Body of pancreas (tissue), 4 donors: ENCODE results near the gene GLI3. TPM values are rescaled to one million over a fixed set of nuclear protein-coding genes. Genes with fewer than 3 reads are reported as not detected.
A peak's percentile ranks its signal among the peaks of the same experiment; 100 is the strongest.

Experiments used
- ATAC-seq: fragments of 150-250 bp; one replicate; pipeline ENCODE4 v1.9.1; 2016
- DNase-seq, 4 donors: peaks; one replicate each; pipeline ENCODE4 v3.0.0-alpha.2; 2019
- H3K27ac ChIP-seq, 4 donors: fragments of 200-600 bp; sonication (generic); 1 replicate in 3 of 4; 2 replicates in 1 of 4; pipeline versions ENCODE4 v1.5.1 to v1.6.1; 2016 to 2019; ENCODE audit warnings: mild to moderate bottlenecking in 1 of 4, mixed read lengths in 1 of 4, moderate library complexity in 1 of 4
- H3K27me3 ChIP-seq, 2 donors: fragments of 200-600 bp; sonication (generic); one replicate each; pipeline ENCODE4 v1.6.0; 2016; ENCODE audit warnings: mild to moderate bottlenecking in 1 of 2
- H3K36me3 ChIP-seq, 2 donors: fragments of 200-600 bp; sonication (generic); replicated peaks in 1 of 2; 2 replicates each; pipeline ENCODE4 v1.5.1; 2016; ENCODE audit warnings: low read depth in 2 of 2; ENCODE audit not compliant: insufficient read depth in 1 of 2
- H3K4me1 ChIP-seq: fragments of 200-600 bp; sonication (generic); one replicate; pipeline ENCODE4 v1.6.0; 2016
- H3K4me3 ChIP-seq, 2 donors: fragments of 200-600 bp; sonication (generic); 1 replicate in 1 of 2; 2 replicates in 1 of 2; pipeline ENCODE4 v1.5.1; 2016 to 2019
- H3K9me3 ChIP-seq, 3 donors: fragments of 200-600 bp; sonication (generic); 1 replicate in 2 of 3; 2 replicates in 1 of 3; pipeline ENCODE4 v1.5.1; 2016
- CTCF ChIP-seq, 7 experiments: fragments of 450-650 bp in 4 of 7; fragments of 200-600 bp in 3 of 7; sonication (generic) in 3 of 7; IDR thresholded peaks; one replicate each; pipeline ENCODE4 v1.5.1; 2016 to 2019; ENCODE audit warnings: antibody characterized with exemption in 7 of 7
- POLR2A ChIP-seq, 3 donors: fragments of 450-650 bp; IDR thresholded peaks; one replicate each; pipeline ENCODE4 v1.6.1; 2016; ENCODE audit warnings: antibody characterized with exemption in 3 of 3, mild to moderate bottlenecking in 2 of 3
- WGBS, 2 donors: methylation state at CpG; one replicate each; pipeline ENCODE4 v1.1.5; 2017; 5-methylcytosine and 5-hydroxymethylcytosine counted together
- intact Hi-C: fragments of 100-400 bp; cut with DNase I; formaldehyde crosslinking; loops from one replicate; pipeline ENCODE4 v1.15.1; 2023
- total RNA-seq, 2 donors: library from RNA; depleted of rRNA; stranded (reverse); fragments of >200 nt; gene quantifications; one replicate each; pipeline ENCODE4 v1.1.0, GENCODE V29; 2016

Gene GLI3
- total RNA-seq, 2 donors from 2014 or later, result 1.0 to 2.0 TPM

- H3K4me1 ChIP-seq, result no peaks in the 10 kb centered on the region
- intact Hi-C loops, result no loop called here
- no peak overlapping the region for H3K27ac ChIP-seq
- DNase-seq (no peak), ATAC-seq (no peak)
- no peak for TF ChIP-seq CTCF (IDR thresholded peaks at IDR 0.05)
- TF ChIP-seq POLR2A (IDR thresholded peaks at IDR 0.05), result no peak
- 67 to 75% methylated on average over 5 of the region's 5 CpGs for WGBS, 2 donors
- H3K36me3 ChIP-seq, result no peaks in the 10 kb centered on the region
- no peaks in the 10 kb centered on the region for H3K9me3 ChIP-seq
- no peak overlapping the region for H3K4me3 ChIP-seq
- H3K27me3 ChIP-seq, result no peaks in the 10 kb centered on the region
Measured at GRCh38 chr7:42274053-42274452, 37.0 kb upstream of the GLI3 start.

GRCh38 chr7:42272793-42273665 lies 36.0 kb upstream of the GLI3 start:
- Histone ChIP-seq H3K36me3 (no peaks in the 10 kb centered on the region), H3K27ac (no peak overlapping the region), H3K9me3 (no peaks in the 10 kb centered on the region), H3K27me3 (no peaks in the 10 kb centered on the region), H3K4me3 (no peak overlapping the region), H3K4me1 (no peaks in the 10 kb centered on the region)
- DNase-seq (no peak), ATAC-seq (no peak)
- intact Hi-C loops, result no loop called here
- WGBS, 2 donors, result 34 to 41% methylated on average over 3 of the region's 3 CpGs
- TF ChIP-seq CTCF (IDR thresholded peaks at IDR 0.05), result no peak
- no peak for TF ChIP-seq POLR2A (IDR thresholded peaks at IDR 0.05)

GRCh38 chr7:42269161-42269560 lies 32.2 kb upstream of the GLI3 start:
- no peak for ATAC-seq
- intact Hi-C loops, result no loop called here
- WGBS, 2 donors, result 68 to 73% methylated on average over 4 of the region's 4 CpGs
- no peak for DNase-seq
- Histone ChIP-seq H3K9me3 (no peaks in the 10 kb centered on the region), H3K27ac (no peak overlapping the region), H3K36me3 (no peaks in the 10 kb centered on the region), H3K4me1 (no peaks in the 10 kb centered on the region), H3K27me3 (no peaks in the 10 kb centered on the region), H3K4me3 (no peak overlapping the region)
- TF ChIP-seq POLR2A (IDR thresholded peaks at IDR 0.05) (no peak), CTCF (IDR thresholded peaks at IDR 0.05) (no peak)

- DNase-seq (no peak), ATAC-seq (no peak)
- H3K36me3 ChIP-seq, result no peaks in the 10 kb centered on the region
- H3K9me3 ChIP-seq, result no peaks in the 10 kb centered on the region
- H3K27ac ChIP-seq, result no peak overlapping the region
- TF ChIP-seq CTCF (IDR thresholded peaks at IDR 0.05), result no peak
- TF ChIP-seq POLR2A (IDR thresholded peaks at IDR 0.05), result no peak
- WGBS, 2 donors, result 80 to 93% methylated on average over 4 of the region's 4 CpGs
- no peak overlapping the region for H3K4me3 ChIP-seq
- no peaks in the 10 kb centered on the region for H3K27me3 ChIP-seq
- intact Hi-C loops, result no loop called here
- H3K4me1 ChIP-seq, result no peaks in the 10 kb centered on the region
Measured at GRCh38 chr7:42264702-42265101, 27.7 kb upstream of the GLI3 start.

- Histone ChIP-seq H3K27me3 (no peaks in the 10 kb centered on the region), H3K36me3 (no peaks in the 10 kb centered on the region), H3K4me3 (no peak overlapping the region), H3K27ac (no peak overlapping the region), H3K4me1 (no peaks in the 10 kb centered on the region), H3K9me3 (no peaks in the 10 kb centered on the region)
- DNase-seq (peak; percentile 16 to 75 (median 39)), ATAC-seq (peak; percentile 69)
- intact Hi-C loops, result no loop called here
- WGBS, 2 donors, result 44 to 51% methylated on average over 4 of the region's 4 CpGs
- TF ChIP-seq CTCF (IDR thresholded peaks at IDR 0.05), result no peak
- no peak for TF ChIP-seq POLR2A (IDR thresholded peaks at IDR 0.05)
Measured at GRCh38 chr7:42263971-42264370, 27.0 kb upstream of the GLI3 start.
